BLaER1 treated with 17β-estradiol and CSF1 and Interleukin-3, amounts not matched to agents 10 nM and 100 nM (cell line): Measurements from ENCODE around the gene SPO11.

Experiments used
- H3K27ac ChIP-seq, 11 experiments: shearing (Covaris generic); formaldehyde crosslinking; 2 replicates each; pipeline ENCODE4 v1.8.1; 2022
- H3K27me3 ChIP-seq, 11 experiments: shearing (Covaris generic); formaldehyde crosslinking; 2 replicates each; pipeline ENCODE4 v1.8.1; 2022
- H3K36me3 ChIP-seq, 11 experiments: shearing (Covaris generic); formaldehyde crosslinking; 2 replicates each; pipeline ENCODE4 v1.8.1; 2022
- H3K4me1 ChIP-seq, 10 experiments: shearing (Covaris generic); formaldehyde crosslinking; 2 replicates each; pipeline ENCODE4 v1.8.1; 2022
- H3K4me2 ChIP-seq, 11 experiments: shearing (Covaris generic); formaldehyde crosslinking; 2 replicates each; pipeline ENCODE4 v1.8.1; 2022
- H3K4me3 ChIP-seq, 10 experiments: shearing (Covaris generic); formaldehyde crosslinking; 2 replicates each; pipeline ENCODE4 v1.8.1; 2022
- H3K9ac ChIP-seq, 11 experiments: shearing (Covaris generic); formaldehyde crosslinking; 2 replicates each; pipeline ENCODE4 v1.8.1; 2022
- H3K9me3 ChIP-seq, 11 experiments: shearing (Covaris generic); formaldehyde crosslinking; replicated peaks in 1 of 11; 2 replicates each; pipeline ENCODE4 v1.8.1; 2022
- H4K20me1 ChIP-seq, 11 experiments: shearing (Covaris generic); formaldehyde crosslinking; 2 replicates each; pipeline ENCODE4 v1.8.1; 2022
- Cebpa-rat ChIP-seq, 11 experiments: shearing (Covaris generic); IDR thresholded peaks; 2 replicates each; pipeline ENCODE4 v1.8.1; 2022

The SPO11 gene

DNA sequence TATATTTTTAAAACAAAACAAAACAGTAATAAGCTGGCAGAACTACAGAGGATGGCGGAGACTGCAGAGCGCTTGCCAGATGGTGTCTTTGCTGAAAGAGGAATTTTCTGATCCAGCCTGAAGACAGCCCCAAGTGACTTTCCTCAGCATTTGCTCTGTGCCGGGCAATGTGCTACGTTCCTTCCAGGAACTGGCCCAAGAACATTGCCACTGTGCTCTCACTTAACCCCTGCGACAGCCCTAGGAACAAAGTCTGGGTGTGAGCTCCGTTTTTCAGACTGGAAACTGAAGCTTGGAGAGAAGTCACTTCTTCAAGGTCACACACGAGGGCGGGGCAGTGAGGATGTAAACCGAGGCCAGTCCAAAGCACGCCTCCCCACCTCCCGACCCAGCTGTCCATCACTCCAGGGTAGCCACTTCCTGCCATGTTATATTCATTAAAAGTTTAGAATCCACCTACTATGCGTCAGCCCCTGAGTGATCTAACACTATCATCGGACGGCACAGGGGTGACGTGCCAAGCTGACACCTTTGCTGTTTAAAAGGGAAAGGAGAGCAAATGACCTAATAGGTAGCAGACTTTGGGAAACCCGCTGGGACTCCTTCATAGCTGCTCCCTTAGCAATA, 40.8 kb upstream of the SPO11 start:
- Histone ChIP-seq H3K27me3 (peaks cover 0 to 3% (median 0%) of the 10 kb centered on the region in 11 experiments; a peak in 1 of 22 replicates), H3K4me3 (no peak overlapping the region), H4K20me1 (no peaks in the 10 kb centered on the region; a peak in 1 of 22 replicates), H3K9me3 (no peaks in the 10 kb centered on the region), H3K4me1 (peaks cover 0 to 34% (median 26%) of the 10 kb centered on the region in 10 experiments; a peak in 16 of 20 replicates), H3K36me3 (no peaks in the 10 kb centered on the region), H3K9ac (no peak overlapping the region), H3K27ac (no peak overlapping the region), H3K4me2 (no peak overlapping the region)
- no peak for TF ChIP-seq Cebpa-rat (IDR thresholded peaks at IDR 0.05)

DNA sequence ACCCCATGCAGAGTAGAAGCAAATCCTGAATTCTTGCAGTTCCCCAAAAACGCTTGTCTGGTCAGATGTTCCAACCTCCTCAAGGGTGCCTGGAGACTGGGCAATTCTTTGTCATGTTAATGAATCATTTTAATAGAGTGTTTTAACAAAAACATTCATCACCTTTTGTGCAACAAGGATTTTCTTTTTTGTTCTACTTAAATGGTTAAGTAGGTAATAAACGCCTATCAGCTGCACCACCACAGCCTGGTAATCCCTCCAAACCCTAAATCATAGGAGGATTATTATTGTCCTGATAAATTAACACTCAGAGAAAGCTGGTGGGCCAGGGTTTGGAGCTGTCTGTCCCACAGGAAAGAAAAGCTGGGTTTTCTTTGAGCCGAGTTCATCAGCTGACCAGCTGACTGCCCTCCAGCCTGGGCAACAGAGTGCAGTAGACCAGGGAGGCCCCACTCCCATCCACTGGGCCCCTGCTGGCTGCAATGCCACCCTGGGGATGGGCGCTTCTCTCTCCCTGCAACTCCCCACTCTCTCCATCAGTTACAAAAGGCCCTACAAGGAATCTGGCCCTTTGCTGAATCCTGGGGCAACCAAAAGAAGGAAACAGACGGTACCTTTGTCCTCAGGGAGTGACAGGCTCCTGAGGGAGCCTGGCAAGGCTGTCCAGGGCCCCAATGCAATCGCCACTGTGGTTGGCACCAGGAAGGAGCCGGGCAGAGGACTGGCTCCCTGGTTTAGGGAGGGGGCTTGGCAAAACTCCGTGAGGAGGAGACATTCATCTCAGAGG, 40.0 kb upstream of the SPO11 start:
- Histone ChIP-seq H3K9ac (no peak overlapping the region), H3K4me2 (no peak overlapping the region), H3K36me3 (no peaks in the 10 kb centered on the region), H3K9me3 (no peaks in the 10 kb centered on the region), H4K20me1 (no peaks in the 10 kb centered on the region; a peak in 1 of 22 replicates), H3K4me3 (no peak overlapping the region), H3K27ac (no peak overlapping the region), H3K4me1 (peaks cover 0 to 26% (median 21%) of the 10 kb centered on the region in 10 experiments; a peak in 16 of 20 replicates), H3K27me3 (0 out of 22 replicates have a peak, but pooled peaks cover 0 to 3% (median 0%) of the 10 kb centered on the region in 11 experiments)
- no peak for TF ChIP-seq Cebpa-rat (IDR thresholded peaks at IDR 0.05)

GRCh38 chr20:57290178-57290484, 39.5 kb upstream of the SPO11 start:
- H3K4me3 ChIP-seq: no peak overlapping the region
- H3K9ac ChIP-seq: no peak overlapping the region
- no peaks in the 10 kb centered on the region; a peak in 1 of 22 replicates for H4K20me1 ChIP-seq
- H3K9me3 ChIP-seq: no peaks in the 10 kb centered on the region
- no peak overlapping the region for H3K27ac ChIP-seq
- H3K4me2 ChIP-seq: no peak overlapping the region
- H3K4me1 ChIP-seq: peaks cover 0 to 21% (median 16%) of the 10 kb centered on the region in 10 experiments; a peak in 16 of 20 replicates
- H3K27me3 ChIP-seq: 0 out of 22 replicates have a peak, but pooled peaks cover 0 to 3% (median 0%) of the 10 kb centered on the region in 11 experiments
- H3K36me3 ChIP-seq: no peaks in the 10 kb centered on the region
- TF ChIP-seq Cebpa-rat (IDR thresholded peaks at IDR 0.05): no peak

GRCh38 chr20:57291003-57291402, 38.6 kb upstream of the SPO11 start:
- Histone ChIP-seq H3K9ac (no peak overlapping the region), H3K36me3 (no peaks in the 10 kb centered on the region), H3K27me3 (0 out of 22 replicates have a peak, but pooled peaks cover 0 to 3% (median 0%) of the 10 kb centered on the region in 11 experiments), H3K27ac (no peak overlapping the region), H3K9me3 (no peaks in the 10 kb centered on the region), H3K4me2 (no peak overlapping the region), H3K4me3 (no peak overlapping the region), H4K20me1 (no peaks in the 10 kb centered on the region; a peak in 1 of 22 replicates), H3K4me1 (peaks cover 0 to 13% (median 11%) of the 10 kb centered on the region in 10 experiments; a peak in 16 of 20 replicates)
- TF ChIP-seq Cebpa-rat (IDR thresholded peaks at IDR 0.05): no peak

- H3K4me1 ChIP-seq: peaks cover 0 to 13% (median 11%) of the 10 kb centered on the region in 10 experiments; a peak in 16 of 20 replicates
- H3K36me3 ChIP-seq: no peaks in the 10 kb centered on the region
- no peak overlapping the region for H3K4me3 ChIP-seq
- H3K27me3 ChIP-seq: 0 out of 22 replicates have a peak, but pooled peaks cover 0 to 3% (median 0%) of the 10 kb centered on the region in 11 experiments
- no peak overlapping the region for H3K9ac ChIP-seq
- no peaks in the 10 kb centered on the region for H3K9me3 ChIP-seq
- TF ChIP-seq Cebpa-rat (IDR thresholded peaks at IDR 0.05): no peak
- no peaks in the 10 kb centered on the region; a peak in 1 of 22 replicates for H4K20me1 ChIP-seq
- peak overlapping the region in 9 of 11 experiments; percentile 21 to 69 (median 59); a peak in 15 of 22 replicates for H3K4me2 ChIP-seq
- no peak overlapping the region for H3K27ac ChIP-seq
Observed at GRCh38 chr20:57291694-57292093, 37.9 kb upstream of the SPO11 start.

DNA sequence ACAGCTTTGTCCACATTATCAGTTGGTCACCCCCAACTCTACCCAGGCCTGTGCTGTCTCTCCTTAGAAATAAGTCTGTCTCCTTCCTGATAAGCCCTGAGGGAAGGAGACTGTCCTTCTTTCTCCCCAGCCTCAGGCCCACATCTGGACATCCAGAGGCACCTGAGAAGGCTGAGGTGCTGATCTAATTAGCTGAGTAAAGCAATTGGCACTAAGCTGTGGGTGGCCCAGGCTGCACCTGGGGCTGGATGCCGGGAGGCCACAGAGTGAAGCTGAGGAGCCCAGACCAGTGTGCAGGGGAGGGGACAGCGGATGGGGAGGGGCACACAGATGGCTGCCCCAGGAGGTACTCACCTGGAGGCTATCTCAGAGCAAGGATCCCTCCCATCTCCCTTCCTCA, 37.0 kb upstream of the SPO11 start:
- TF ChIP-seq Cebpa-rat (IDR thresholded peaks at IDR 0.05): no peak
- H3K4me2 ChIP-seq: peak overlapping the region in 9 of 11 experiments; percentile 21 to 69 (median 59); a peak in 16 of 22 replicates
- no peak overlapping the region for H3K4me3 ChIP-seq
- no peaks in the 10 kb centered on the region for H3K36me3 ChIP-seq
- no peaks in the 10 kb centered on the region for H3K9me3 ChIP-seq
- H3K27ac ChIP-seq: no peak overlapping the region
- H3K4me1 ChIP-seq: peaks cover 0 to 13% (median 11%) of the 10 kb centered on the region in 10 experiments; a peak in 16 of 20 replicates
- H3K27me3 ChIP-seq: 0 out of 22 replicates have a peak, but pooled peaks cover 0 to 3% (median 0%) of the 10 kb centered on the region in 11 experiments
- no peaks in the 10 kb centered on the region; a peak in 1 of 22 replicates for H4K20me1 ChIP-seq
- H3K9ac ChIP-seq: no peak overlapping the region

- H3K27ac ChIP-seq: no peak overlapping the region
- H3K4me3 ChIP-seq: no peak overlapping the region
- H4K20me1 ChIP-seq: no peaks in the 10 kb centered on the region
- peaks cover 0 to 13% (median 11%) of the 10 kb centered on the region in 10 experiments; a peak in 16 of 20 replicates for H3K4me1 ChIP-seq
- H3K9me3 ChIP-seq: no peaks in the 10 kb centered on the region
- no peak overlapping the region for H3K9ac ChIP-seq
- 0 out of 22 replicates have a peak, but pooled peaks cover 0 to 3% (median 0%) of the 10 kb centered on the region in 11 experiments for H3K27me3 ChIP-seq
- H3K36me3 ChIP-seq: no peaks in the 10 kb centered on the region
- no peak for TF ChIP-seq Cebpa-rat (IDR thresholded peaks at IDR 0.05)
- no peak overlapping the region for H3K4me2 ChIP-seq
Observed at GRCh38 chr20:57293995-57294394, 35.6 kb upstream of the SPO11 start.

- Histone ChIP-seq H3K9ac (no peak overlapping the region), H3K27ac (no peak overlapping the region), H4K20me1 (no peaks in the 10 kb centered on the region), H3K4me3 (no peak overlapping the region), H3K27me3 (0 out of 22 replicates have a peak, but pooled peaks cover 0 to 3% (median 0%) of the 10 kb centered on the region in 11 experiments), H3K36me3 (no peaks in the 10 kb centered on the region), H3K4me1 (peaks cover 0 to 13% (median 11%) of the 10 kb centered on the region in 10 experiments; a peak in 16 of 20 replicates), H3K4me2 (no peak overlapping the region), H3K9me3 (no peaks in the 10 kb centered on the region)
- no peak for TF ChIP-seq Cebpa-rat (IDR thresholded peaks at IDR 0.05)
Observed at GRCh38 chr20:57294550-57294949, 35.1 kb upstream of the SPO11 start.

GRCh38 chr20:57298457-57298856, 31.1 kb upstream of the SPO11 start:
- no peak for TF ChIP-seq Cebpa-rat (IDR thresholded peaks at IDR 0.05)
- Histone ChIP-seq H3K27me3 (no peaks in the 10 kb centered on the region), H3K27ac (no peak overlapping the region), H3K4me2 (no peak overlapping the region), H3K4me1 (peaks cover 0 to 8% (median 0%) of the 10 kb centered on the region in 10 experiments; a peak in 3 of 20 replicates), H3K9ac (no peak overlapping the region), H4K20me1 (no peaks in the 10 kb centered on the region), H3K9me3 (peaks cover 0 to 7% (median 0%) of the 10 kb centered on the region in 11 experiments; a peak in 8 of 22 replicates), H3K4me3 (no peak overlapping the region), H3K36me3 (no peaks in the 10 kb centered on the region)
